ENCODE results near the gene KLRC2.
"Not testable (repeated sequence)": the region's sequence is repeated elsewhere in the genome, so short reads cannot be mapped to it uniquely, and the experiment has no call there.

The KLRC2 gene

GRCh38 chr12:10408842-10409241 is 27.0 kb downstream of the KLRC2 start:
- no peak overlapping the region for H3K4me3 ChIP-seq (ENCODE audit: low read depth, low read length)
- TF ChIP-seq CTCF (IDR thresholded peaks at IDR 0.05; ENCODE audit: control insufficient read depth, extremely low read depth, insufficient read depth), result no peak
- DNase-seq (ENCODE audit: low read depth), result no peak

- DNase-seq (ENCODE audit: low read depth), result no peak
- no peak overlapping the region for H3K4me3 ChIP-seq (ENCODE audit: low read depth, low read length)
- no peak for TF ChIP-seq CTCF (IDR thresholded peaks at IDR 0.05; ENCODE audit: control insufficient read depth, extremely low read depth, insufficient read depth)
These were observed 29.1 kb downstream of the KLRC2 start for GRCh38 chr12:10406725-10407124.

- TF ChIP-seq CTCF (IDR thresholded peaks at IDR 0.05; ENCODE audit: control insufficient read depth, extremely low read depth, insufficient read depth), result no peak
- no peak overlapping the region for H3K4me3 ChIP-seq (ENCODE audit: low read depth, low read length)
- DNase-seq (ENCODE audit: low read depth), result no peak
These were observed 30.5 kb downstream of the KLRC2 start for GRCh38 chr12:10405294-10405693.

GRCh38 chr12:10404798-10405197 is 31.0 kb downstream of the KLRC2 start:
- no peak overlapping the region for H3K4me3 ChIP-seq (ENCODE audit: low read depth, low read length)
- DNase-seq (ENCODE audit: low read depth), result no peak
- no peak for TF ChIP-seq CTCF (IDR thresholded peaks at IDR 0.05; ENCODE audit: control insufficient read depth, extremely low read depth, insufficient read depth)

- no peak for DNase-seq (ENCODE audit: low read depth)
- TF ChIP-seq CTCF (IDR thresholded peaks at IDR 0.05; ENCODE audit: control insufficient read depth, extremely low read depth, insufficient read depth), result no peak
- no peak overlapping the region for H3K4me3 ChIP-seq (ENCODE audit: low read depth, low read length)
These were observed 35.0 kb downstream of the KLRC2 start for GRCh38 chr12:10400829-10401228.

GRCh38 chr12:10398168-10398567 is 37.6 kb downstream of the KLRC2 start:
- DNase-seq (ENCODE audit: low read depth), result no peak
- TF ChIP-seq CTCF (IDR thresholded peaks at IDR 0.05; ENCODE audit: control insufficient read depth, extremely low read depth, insufficient read depth), result no peak
- no peak overlapping the region for H3K4me3 ChIP-seq (ENCODE audit: low read depth, low read length)

GRCh38 chr12:10397296-10397695 is 38.5 kb downstream of the KLRC2 start:
- no peak for TF ChIP-seq CTCF (IDR thresholded peaks at IDR 0.05; ENCODE audit: control insufficient read depth, extremely low read depth, insufficient read depth)
- no peak overlapping the region for H3K4me3 ChIP-seq (ENCODE audit: low read depth, low read length)
- DNase-seq (ENCODE audit: low read depth), result no peak

- DNase-seq (ENCODE audit: low read depth); H3K4me3 ChIP-seq (ENCODE audit: low read depth, low read length): not testable (repeated sequence)
These were observed 39.6 kb downstream of the KLRC2 start for GRCh38 chr12:10396176-10396575.
